ENCODE measurements around the gene MS4A15. TPM values are rescaled to one million over a fixed set of nuclear protein-coding genes. Genes with fewer than 3 reads are reported as not detected.

Gene MS4A15
- total and polyA plus RNA-seq, 10 of the 15 experiments (the other 5 are each of a cell fraction or from before 2014, with no cell fraction given): 0.05 to 0.84 (median 0.45) TPM

DNA sequence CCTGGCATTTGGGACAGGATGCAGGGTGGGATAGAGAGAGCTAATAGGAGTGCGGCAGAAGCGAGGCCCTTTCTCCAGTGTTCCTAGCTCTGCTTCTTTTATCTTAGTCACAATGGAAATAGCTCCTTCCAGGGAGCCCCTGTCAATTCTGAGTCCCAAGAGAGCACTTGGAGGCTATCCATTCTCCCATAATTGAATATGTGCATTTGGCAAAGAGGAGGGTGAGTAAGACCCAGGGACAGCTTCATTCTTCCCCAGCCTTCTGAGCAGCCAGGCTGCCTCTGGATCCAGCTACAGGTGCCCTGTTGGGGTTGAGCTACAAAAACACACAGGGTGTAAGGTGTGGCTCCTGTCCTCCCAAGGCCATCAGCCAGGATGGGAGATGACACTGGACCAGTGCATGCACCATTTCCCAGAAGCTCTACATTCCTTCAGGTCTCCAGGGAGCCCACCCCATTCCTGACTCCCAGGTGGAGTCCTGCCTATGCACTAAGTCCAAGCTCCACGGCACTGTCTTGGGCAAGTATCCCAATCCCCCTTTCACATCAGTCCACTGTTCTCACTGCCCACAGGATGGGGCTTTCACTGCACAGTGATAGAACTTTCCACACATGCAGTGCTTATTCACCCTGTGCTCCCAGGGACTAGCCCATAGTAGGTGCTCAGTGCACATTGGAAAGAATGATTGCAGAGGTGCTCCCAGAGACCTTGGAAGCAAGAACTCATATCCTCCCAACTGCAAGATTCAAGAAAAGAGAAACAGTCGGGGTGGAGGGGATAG lies 34.7 kb downstream of the MS4A15 start:
- Histone ChIP-seq H4K20me1 (ENCODE audit: control insufficient read depth, insufficient read depth) (no peaks in the 10 kb centered on the region), H3K27ac (ENCODE audit: control insufficient read depth, insufficient read depth) (no peak overlapping the region), H3K9me3 (replicated peaks; ENCODE audit: control insufficient read depth, insufficient read depth, low read length) (no peaks in the 10 kb centered on the region; the same call in 2 of the 3 replicates), H3K9ac (ENCODE audit: control insufficient read depth, insufficient read depth, low read length) (no peak overlapping the region), H3K4me1 (ENCODE audit: control insufficient read depth, insufficient read depth, low read length) (no peaks in the 10 kb centered on the region), H2AFZ (ENCODE audit: control insufficient read depth, low read depth, low read length) (no peak overlapping the region), H3K27me3 (replicated peaks in 1 of 2; ENCODE audit: control insufficient read depth in 2 of 2, insufficient read depth in 2 of 2, low read length in 1 of 2) (no peaks in the 10 kb centered on the region; a peak in 1 of 4 replicates), H3K36me3 (ENCODE audit: control insufficient read depth in 2 of 2, insufficient read depth in 2 of 2, low read length in 1 of 2) (no peaks in the 10 kb centered on the region), H3K4me2 (ENCODE audit: control insufficient read depth, insufficient read depth) (no peak overlapping the region), H3K79me2 (ENCODE audit: control insufficient read depth, insufficient read depth, low read length) (no peaks in the 10 kb centered on the region), H3K4me3 (no peak overlapping the region)
- ChIA-PET CTCF (interaction anchor here (0.6 to 1.7 kb wide), 5 partner anchors 12 to 96 kb away, joined by 3 to 6 read pairs (median 5); no protein-coding TSS in a partner anchor), POLR2A (interaction anchor here (0.6 kb wide), 2 partner anchors 49 to 122 kb away, joined by 7 read pairs; partner anchors contain the start of gene TMEM109), SMC1A (ENCODE audit: uncharacterized antibody, unreplicated experiment) (interaction anchor here (1.0 kb wide), 1 partner anchor 13 kb away, joined by 3 read pairs; no protein-coding TSS in a partner anchor), RAD21 (ENCODE audit: unreplicated experiment) (no interaction called here)
- no peak for TF ChIP-seq SMAD1 (IDR thresholded peaks at IDR 0.05; ENCODE audit: low read depth, partially characterized antibody)
- TF ChIP-seq MYC (IDR thresholded peaks at IDR 0.05; ENCODE audit: insufficient read depth, insufficient read length, insufficient replicate concordance, low read length, severe bottlenecking): no peak
- TF ChIP-seq MXI1 (IDR thresholded peaks at IDR 0.05; ENCODE audit: low read depth, low read length): no peak
- no peak for TF ChIP-seq CBFB (IDR thresholded peaks at IDR 0.05; ENCODE audit: low read depth)
- no peak for TF ChIP-seq GATAD2B (conservative IDR thresholded peaks at IDR 0.05; ENCODE audit: low read depth)
- BruUV-seq (replicated peaks): no TSS peak
- in situ Hi-C loops (cut with MboI): no loop called here
- ATAC-seq (no peak), FAIRE-seq (no peak), DNase-seq (ENCODE audit: low read depth, low spot score) (no peak)
- intact Hi-C loops (cut with micrococcal nuclease; ENCODE audit: unreplicated experiment): no loop called here
- WGBS (ENCODE audit: insufficient coverage, insufficient replicate concordance, low lambda C conversion rate, missing lambda C conversion rate): 33% methylated on average over 4 of the region's 4 CpGs

DNA sequence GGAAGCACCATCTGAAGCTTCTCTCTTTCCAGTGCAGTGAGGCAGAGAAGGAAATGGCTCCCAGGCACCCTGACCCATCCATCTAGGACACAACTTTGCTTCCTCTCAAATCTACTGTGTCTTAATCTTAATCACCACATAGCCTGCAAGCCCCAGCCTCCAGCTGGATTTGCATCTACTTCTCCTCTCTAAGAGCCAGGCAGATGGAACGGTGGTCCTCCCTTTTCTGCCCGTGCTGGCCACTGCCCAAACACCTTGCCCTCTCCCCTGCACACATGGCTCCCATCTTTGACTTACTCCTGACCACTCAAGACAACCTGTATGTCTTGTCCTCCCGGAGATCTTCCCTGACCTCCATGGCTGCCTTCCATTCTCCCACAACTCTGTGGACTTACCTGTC lies 35.9 kb downstream of the MS4A15 start:
- DNase-seq (ENCODE audit: low read depth, low spot score) (no peak), ATAC-seq (no peak), FAIRE-seq (no peak)
- Histone ChIP-seq H3K4me2 (ENCODE audit: control insufficient read depth, insufficient read depth) (no peak overlapping the region), H3K27ac (ENCODE audit: control insufficient read depth, insufficient read depth) (no peak overlapping the region), H3K27me3 (replicated peaks in 1 of 2; ENCODE audit: control insufficient read depth in 2 of 2, insufficient read depth in 2 of 2, low read length in 1 of 2) (no peaks in the 10 kb centered on the region; a peak in 1 of 4 replicates), H3K4me3 (no peak overlapping the region), H3K36me3 (ENCODE audit: control insufficient read depth in 2 of 2, insufficient read depth in 2 of 2, low read length in 1 of 2) (no peaks in the 10 kb centered on the region), H3K4me1 (ENCODE audit: control insufficient read depth, insufficient read depth, low read length) (no peaks in the 10 kb centered on the region), H4K20me1 (ENCODE audit: control insufficient read depth, insufficient read depth) (no peaks in the 10 kb centered on the region), H2AFZ (ENCODE audit: control insufficient read depth, low read depth, low read length) (no peak overlapping the region), H3K9me3 (replicated peaks; ENCODE audit: control insufficient read depth, insufficient read depth, low read length) (no peaks in the 10 kb centered on the region; the same call in 2 of the 3 replicates), H3K9ac (ENCODE audit: control insufficient read depth, insufficient read depth, low read length) (no peak overlapping the region), H3K79me2 (ENCODE audit: control insufficient read depth, insufficient read depth, low read length) (no peaks in the 10 kb centered on the region)
- ChIA-PET CTCF (no interaction called here), POLR2A (no interaction called here), RAD21 (ENCODE audit: unreplicated experiment) (interaction anchor here (1.1 kb wide), 1 partner anchor 17 kb away, joined by 4 read pairs; no protein-coding TSS in a partner anchor), SMC1A (ENCODE audit: uncharacterized antibody, unreplicated experiment) (no interaction called here)
- no TSS peak for BruUV-seq (replicated peaks)
- 11% methylated on average over 3 of the region's 3 CpGs for WGBS (ENCODE audit: insufficient coverage, insufficient replicate concordance, low lambda C conversion rate, missing lambda C conversion rate)
- in situ Hi-C loops (cut with MboI): no loop called here
- intact Hi-C loops (cut with micrococcal nuclease; ENCODE audit: unreplicated experiment): no loop called here
- TF ChIP-seq RBBP5 (conservative IDR thresholded peaks at IDR 0.05) (no peak), GABPA (IDR thresholded peaks at IDR 0.05; ENCODE audit: low read depth) (no peak), SREBF2 (IDR thresholded peaks at IDR 0.05; ENCODE audit: low read length) (no peak), ZNF24 (IDR thresholded peaks at IDR 0.05) (no peak)
- TF ChIP-seq, protein P1, sequence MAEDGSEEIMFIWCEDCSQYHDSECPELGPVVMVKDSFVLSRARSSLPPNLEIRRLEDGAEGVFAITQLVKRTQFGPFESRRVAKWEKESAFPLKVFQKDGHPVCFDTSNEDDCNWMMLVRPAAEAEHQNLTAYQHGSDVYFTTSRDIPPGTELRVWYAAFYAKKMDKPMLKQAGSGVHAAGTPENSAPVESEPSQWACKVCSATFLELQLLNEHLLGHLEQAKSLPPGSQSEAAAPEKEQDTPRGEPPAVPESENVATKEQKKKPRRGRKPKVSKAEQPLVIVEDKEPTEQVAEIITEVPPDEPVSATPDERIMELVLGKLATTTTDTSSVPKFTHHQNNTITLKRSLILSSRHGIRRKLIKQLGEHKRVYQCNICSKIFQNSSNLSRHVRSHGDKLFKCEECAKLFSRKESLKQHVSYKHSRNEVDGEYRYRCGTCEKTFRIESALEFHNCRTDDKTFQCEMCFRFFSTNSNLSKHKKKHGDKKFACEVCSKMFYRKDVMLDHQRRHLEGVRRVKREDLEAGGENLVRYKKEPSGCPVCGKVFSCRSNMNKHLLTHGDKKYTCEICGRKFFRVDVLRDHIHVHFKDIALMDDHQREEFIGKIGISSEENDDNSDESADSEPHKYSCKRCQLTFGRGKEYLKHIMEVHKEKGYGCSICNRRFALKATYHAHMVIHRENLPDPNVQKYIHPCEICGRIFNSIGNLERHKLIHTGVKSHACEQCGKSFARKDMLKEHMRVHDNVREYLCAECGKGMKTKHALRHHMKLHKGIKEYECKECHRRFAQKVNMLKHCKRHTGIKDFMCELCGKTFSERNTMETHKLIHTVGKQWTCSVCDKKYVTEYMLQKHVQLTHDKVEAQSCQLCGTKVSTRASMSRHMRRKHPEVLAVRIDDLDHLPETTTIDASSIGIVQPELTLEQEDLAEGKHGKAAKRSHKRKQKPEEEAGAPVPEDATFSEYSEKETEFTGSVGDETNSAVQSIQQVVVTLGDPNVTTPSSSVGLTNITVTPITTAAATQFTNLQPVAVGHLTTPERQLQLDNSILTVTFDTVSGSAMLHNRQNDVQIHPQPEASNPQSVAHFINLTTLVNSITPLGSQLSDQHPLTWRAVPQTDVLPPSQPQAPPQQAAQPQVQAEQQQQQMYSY (CRISPR knock-in tag; IDR thresholded peaks at IDR 0.05): no peak
- TF ChIP-seq, protein P2, sequence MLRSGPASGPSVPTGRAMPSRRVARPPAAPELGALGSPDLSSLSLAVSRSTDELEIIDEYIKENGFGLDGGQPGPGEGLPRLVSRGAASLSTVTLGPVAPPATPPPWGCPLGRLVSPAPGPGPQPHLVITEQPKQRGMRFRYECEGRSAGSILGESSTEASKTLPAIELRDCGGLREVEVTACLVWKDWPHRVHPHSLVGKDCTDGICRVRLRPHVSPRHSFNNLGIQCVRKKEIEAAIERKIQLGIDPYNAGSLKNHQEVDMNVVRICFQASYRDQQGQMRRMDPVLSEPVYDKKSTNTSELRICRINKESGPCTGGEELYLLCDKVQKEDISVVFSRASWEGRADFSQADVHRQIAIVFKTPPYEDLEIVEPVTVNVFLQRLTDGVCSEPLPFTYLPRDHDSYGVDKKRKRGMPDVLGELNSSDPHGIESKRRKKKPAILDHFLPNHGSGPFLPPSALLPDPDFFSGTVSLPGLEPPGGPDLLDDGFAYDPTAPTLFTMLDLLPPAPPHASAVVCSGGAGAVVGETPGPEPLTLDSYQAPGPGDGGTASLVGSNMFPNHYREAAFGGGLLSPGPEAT (IDR thresholded peaks at IDR 0.05; ENCODE audit: low read depth): no peak

Measured in GM12878 (cell line).